ENCODE data around the gene RAB25.

Gene RAB25

DNA sequence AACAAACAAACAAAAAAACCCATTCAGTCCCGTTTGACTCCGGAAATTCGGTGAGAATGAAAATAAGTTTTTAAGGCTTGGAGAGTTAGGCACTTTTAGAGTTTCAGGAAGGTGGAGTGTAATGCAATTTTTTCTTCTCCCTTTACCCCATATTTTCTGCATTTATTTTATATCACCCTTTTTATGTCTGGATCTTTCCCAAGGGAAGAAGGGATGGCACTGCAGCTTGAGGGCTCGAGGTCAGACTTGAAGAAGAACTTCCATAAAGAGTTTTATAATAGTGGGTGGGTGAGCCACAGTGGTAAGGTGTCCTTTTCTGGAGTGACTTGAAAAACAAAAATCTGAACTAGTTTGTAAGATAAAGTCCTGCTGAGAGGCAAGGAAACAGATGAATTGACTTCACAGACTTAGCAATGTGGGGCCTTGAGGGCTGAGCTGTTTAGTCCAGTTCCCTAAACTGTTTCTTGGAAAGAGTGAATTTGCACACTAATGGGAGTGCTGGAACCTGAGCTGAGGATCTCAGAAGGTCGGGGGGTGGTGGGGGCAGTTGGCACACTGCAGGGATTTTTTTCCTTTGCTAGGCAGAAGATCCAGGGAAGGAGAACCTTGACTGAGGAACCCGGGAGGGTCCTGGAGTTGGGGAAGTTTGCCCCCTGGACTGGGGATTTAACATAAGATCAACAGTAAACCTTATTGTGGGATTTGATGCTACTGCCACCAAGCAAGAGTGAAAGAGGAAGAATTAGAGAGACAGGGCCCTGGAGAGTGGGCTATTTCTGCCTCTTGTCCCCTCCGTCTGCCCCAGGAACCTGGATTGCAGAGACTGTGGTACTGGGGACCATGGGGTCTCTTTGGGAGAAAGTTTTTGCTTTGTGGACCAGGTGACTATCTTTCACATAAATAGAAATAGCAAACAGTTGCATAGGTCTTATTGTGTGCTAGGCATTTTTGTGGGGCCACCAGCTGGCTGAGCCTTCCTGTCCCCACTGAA is 23.1 kb downstream of the RAB25 start:
- no peak overlapping the region for H3K4ac ChIP-seq (ENCODE audit: low read depth in 1 of 2, low read length in 2 of 2)
- peak overlapping the region; percentile 27 for H3K4me2 ChIP-seq (ENCODE audit: low read length, poor library complexity, severe bottlenecking)
- no peak overlapping the region for H4K91ac ChIP-seq (ENCODE audit: low read length)
- peak overlapping the region; percentile 80 for H3K9ac ChIP-seq (ENCODE audit: low read length)
- DNase-seq: no peak
- peaks cover 0 to 4% of the 10 kb centered on the region in 2 experiments for H3K27me3 ChIP-seq (ENCODE audit: control insufficient read depth in 1 of 2, insufficient read depth in 1 of 2, low read length in 2 of 2)
- H3K14ac ChIP-seq (ENCODE audit: low read length in 2 of 2): no peak overlapping the region
- H3K4me3 ChIP-seq (ENCODE audit: insufficient read depth in 1 of 2, low read depth in 1 of 2, low read length in 2 of 2): peak overlapping the region; percentile 14 to 87
- no peak overlapping the region for H3K27ac ChIP-seq (ENCODE audit: low read length, poor library complexity, severe bottlenecking)
- H3K4me1 ChIP-seq (ENCODE audit: control insufficient read depth, insufficient read depth, low read depth, low read length): peaks cover 16% of the 10 kb centered on the region
- no peaks in the 10 kb centered on the region for H3K36me3 ChIP-seq (ENCODE audit: control insufficient read depth in 1 of 2, insufficient read depth in 2 of 2, low read depth in 1 of 2, low read length in 2 of 2)
- H2BK120ac ChIP-seq (ENCODE audit: low read depth, low read length): no peak overlapping the region
- H2AK5ac ChIP-seq (ENCODE audit: low read length, severe bottlenecking): no peak overlapping the region
- no peak overlapping the region for H3K23ac ChIP-seq (ENCODE audit: low read length in 2 of 2)
- H2BK5ac ChIP-seq (ENCODE audit: low read depth, low read length, poor library complexity, severe bottlenecking): no peak overlapping the region
- H3K9me3 ChIP-seq (ENCODE audit: control insufficient read depth, low read length): no peaks in the 10 kb centered on the region
- no peak overlapping the region for H3K18ac ChIP-seq (ENCODE audit: low read depth in 1 of 2, low read length in 2 of 2)
- no peak overlapping the region for H2AFZ ChIP-seq (ENCODE audit: low read depth, low read length)
- H2BK12ac ChIP-seq (ENCODE audit: low read length in 2 of 2): no peak overlapping the region
- 45% methylated on average over 4 of the region's 7 CpGs for WGBS
- H3K79me1 ChIP-seq (replicated peaks; ENCODE audit: low read length, poor library complexity, severe bottlenecking): peaks cover 9% of the 10 kb centered on the region
- no peak overlapping the region for H4K8ac ChIP-seq (ENCODE audit: low read length)
- no peak overlapping the region for H2BK15ac ChIP-seq (ENCODE audit: low read depth, poor library complexity, severe bottlenecking)

DNA sequence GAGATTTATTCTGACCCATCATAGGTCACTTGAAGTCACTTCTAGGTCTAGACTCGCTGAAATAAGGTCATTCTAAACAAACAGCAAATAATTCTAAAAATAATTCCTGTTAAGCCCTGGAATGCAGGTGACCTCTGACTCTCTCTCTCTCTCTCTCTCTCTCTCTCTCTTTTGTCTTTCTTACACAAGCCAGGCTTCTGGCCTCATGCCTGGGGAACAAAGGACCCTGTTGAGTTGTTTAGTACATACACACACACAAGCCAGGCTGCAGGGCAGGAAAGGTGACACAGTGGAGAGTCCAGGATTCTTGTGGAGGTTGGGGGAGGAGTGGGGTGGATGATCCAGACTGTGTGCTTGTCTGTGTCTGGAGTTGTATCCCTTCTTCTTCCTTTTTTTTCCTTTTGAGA is 25.3 kb downstream of the RAB25 start:
- H4K91ac ChIP-seq (ENCODE audit: low read length): no peak overlapping the region
- no peak overlapping the region for H3K4me3 ChIP-seq (ENCODE audit: insufficient read depth in 1 of 2, low read depth in 1 of 2, low read length in 2 of 2)
- H3K27ac ChIP-seq (ENCODE audit: low read length, poor library complexity, severe bottlenecking): no peak overlapping the region
- H3K36me3 ChIP-seq (ENCODE audit: control insufficient read depth in 1 of 2, insufficient read depth in 2 of 2, low read depth in 1 of 2, low read length in 2 of 2): peaks cover 0 to 9% of the 10 kb centered on the region in 2 experiments
- WGBS: 6% methylated on average over 1 of the region's 1 CpG
- no peak overlapping the region for H2AFZ ChIP-seq (ENCODE audit: low read depth, low read length)
- no peak overlapping the region for H2BK120ac ChIP-seq (ENCODE audit: low read depth, low read length)
- no peak overlapping the region for H3K18ac ChIP-seq (ENCODE audit: low read depth in 1 of 2, low read length in 2 of 2)
- H3K27me3 ChIP-seq (ENCODE audit: control insufficient read depth in 1 of 2, insufficient read depth in 1 of 2, low read length in 2 of 2): peaks cover 0 to 1% of the 10 kb centered on the region in 2 experiments
- DNase-seq: peak; percentile 86
- no peak overlapping the region for H2BK5ac ChIP-seq (ENCODE audit: low read depth, low read length, poor library complexity, severe bottlenecking)
- no peak overlapping the region for H4K8ac ChIP-seq (ENCODE audit: low read length)
- no peak overlapping the region for H2BK12ac ChIP-seq (ENCODE audit: low read length in 2 of 2)
- H2BK15ac ChIP-seq (ENCODE audit: low read depth, poor library complexity, severe bottlenecking): no peak overlapping the region
- H3K9me3 ChIP-seq (ENCODE audit: control insufficient read depth, low read length): no peaks in the 10 kb centered on the region
- no peak overlapping the region for H3K4ac ChIP-seq (ENCODE audit: low read depth in 1 of 2, low read length in 2 of 2)
- H3K4me2 ChIP-seq (ENCODE audit: low read length, poor library complexity, severe bottlenecking): no peak overlapping the region
- no peak overlapping the region for H3K23ac ChIP-seq (ENCODE audit: low read length in 2 of 2)
- no peak overlapping the region for H3K14ac ChIP-seq (ENCODE audit: low read length in 2 of 2)
- no peak overlapping the region for H3K9ac ChIP-seq (ENCODE audit: low read length)
- H2AK5ac ChIP-seq (ENCODE audit: low read length, severe bottlenecking): no peak overlapping the region
- peaks cover 18% of the 10 kb centered on the region for H3K4me1 ChIP-seq (ENCODE audit: control insufficient read depth, insufficient read depth, low read depth, low read length)
- H3K79me1 ChIP-seq (replicated peaks; ENCODE audit: low read length, poor library complexity, severe bottlenecking): peaks cover 21% of the 10 kb centered on the region

GRCh38 chr1:156089704-156090103 is 28.7 kb downstream of the RAB25 start:
- H3K14ac ChIP-seq (ENCODE audit: low read length in 2 of 2): no peak overlapping the region
- no peak overlapping the region for H4K91ac ChIP-seq (ENCODE audit: low read length)
- H3K4ac ChIP-seq (ENCODE audit: low read depth in 1 of 2, low read length in 2 of 2): no peak overlapping the region
- H3K27me3 ChIP-seq (ENCODE audit: control insufficient read depth in 1 of 2, insufficient read depth in 1 of 2, low read length in 2 of 2): no peaks in the 10 kb centered on the region
- H2BK120ac ChIP-seq (ENCODE audit: low read depth, low read length): no peak overlapping the region
- peaks cover 0 to 19% of the 10 kb centered on the region in 2 experiments for H3K36me3 ChIP-seq (ENCODE audit: control insufficient read depth in 1 of 2, insufficient read depth in 2 of 2, low read depth in 1 of 2, low read length in 2 of 2)
- H3K4me2 ChIP-seq (ENCODE audit: low read length, poor library complexity, severe bottlenecking): no peak overlapping the region
- H2AFZ ChIP-seq (ENCODE audit: low read depth, low read length): no peak overlapping the region
- 83% methylated on average over 5 of the region's 6 CpGs for WGBS
- no peak overlapping the region for H3K23ac ChIP-seq (ENCODE audit: low read length in 2 of 2)
- no peak overlapping the region for H2BK5ac ChIP-seq (ENCODE audit: low read depth, low read length, poor library complexity, severe bottlenecking)
- no peak overlapping the region for H3K27ac ChIP-seq (ENCODE audit: low read length, poor library complexity, severe bottlenecking)
- no peak overlapping the region for H2AK5ac ChIP-seq (ENCODE audit: low read length, severe bottlenecking)
- no peak overlapping the region for H3K9ac ChIP-seq (ENCODE audit: low read length)
- no peak overlapping the region for H2BK15ac ChIP-seq (ENCODE audit: low read depth, poor library complexity, severe bottlenecking)
- no peak overlapping the region for H2BK12ac ChIP-seq (ENCODE audit: low read length in 2 of 2)
- H3K4me1 ChIP-seq (ENCODE audit: control insufficient read depth, insufficient read depth, low read depth, low read length): peaks cover 17% of the 10 kb centered on the region
- peaks cover 27% of the 10 kb centered on the region for H3K79me1 ChIP-seq (replicated peaks; ENCODE audit: low read length, poor library complexity, severe bottlenecking)
- H3K18ac ChIP-seq (ENCODE audit: low read depth in 1 of 2, low read length in 2 of 2): no peak overlapping the region
- no peak overlapping the region for H4K8ac ChIP-seq (ENCODE audit: low read length)
- H3K9me3 ChIP-seq (ENCODE audit: control insufficient read depth, low read length): no peaks in the 10 kb centered on the region
- no peak for DNase-seq
- no peak overlapping the region for H3K4me3 ChIP-seq (ENCODE audit: insufficient read depth in 1 of 2, low read depth in 1 of 2, low read length in 2 of 2)

GRCh38 chr1:156090138-156090839 is 29.3 kb downstream of the RAB25 start:
- Histone ChIP-seq H4K8ac (ENCODE audit: low read length) (no peak overlapping the region), H3K18ac (ENCODE audit: low read depth in 1 of 2, low read length in 2 of 2) (no peak overlapping the region), H3K4me2 (ENCODE audit: low read length, poor library complexity, severe bottlenecking) (no peak overlapping the region), H2BK15ac (ENCODE audit: low read depth, poor library complexity, severe bottlenecking) (no peak overlapping the region), H3K4ac (ENCODE audit: low read depth in 1 of 2, low read length in 2 of 2) (no peak overlapping the region), H3K79me1 (replicated peaks; ENCODE audit: low read length, poor library complexity, severe bottlenecking) (peaks cover 23% of the 10 kb centered on the region), H2AFZ (ENCODE audit: low read depth, low read length) (no peak overlapping the region), H3K9ac (ENCODE audit: low read length) (no peak overlapping the region), H3K27me3 (ENCODE audit: control insufficient read depth in 1 of 2, insufficient read depth in 1 of 2, low read length in 2 of 2) (no peaks in the 10 kb centered on the region), H3K4me1 (ENCODE audit: control insufficient read depth, insufficient read depth, low read depth, low read length) (peaks cover 12% of the 10 kb centered on the region), H2BK120ac (ENCODE audit: low read depth, low read length) (no peak overlapping the region), H2BK12ac (ENCODE audit: low read length in 2 of 2) (no peak overlapping the region), H3K36me3 (ENCODE audit: control insufficient read depth in 1 of 2, insufficient read depth in 2 of 2, low read depth in 1 of 2, low read length in 2 of 2) (peaks cover 0 to 19% of the 10 kb centered on the region in 2 experiments), H3K23ac (ENCODE audit: low read length in 2 of 2) (no peak overlapping the region), H3K4me3 (ENCODE audit: insufficient read depth in 1 of 2, low read depth in 1 of 2, low read length in 2 of 2) (no peak overlapping the region), H2BK5ac (ENCODE audit: low read depth, low read length, poor library complexity, severe bottlenecking) (no peak overlapping the region), H3K14ac (ENCODE audit: low read length in 2 of 2) (no peak overlapping the region), H3K9me3 (ENCODE audit: control insufficient read depth, low read length) (no peaks in the 10 kb centered on the region), H3K27ac (ENCODE audit: low read length, poor library complexity, severe bottlenecking) (no peak overlapping the region), H4K91ac (ENCODE audit: low read length) (no peak overlapping the region), H2AK5ac (ENCODE audit: low read length, severe bottlenecking) (peak overlapping the region; percentile 7)
- DNase-seq: no peak
- 44% methylated on average over 5 of the region's 5 CpGs for WGBS

All from mesenchymal stem cell (in vitro differentiated cells and primary cell).